Medulla oblongata (tissue), 1 donor: ENCODE results near the gene LRG1.

ENCODE experiments used
- DNase-seq: peaks from one replicate; pipeline ENCODE4 v3.0.0-alpha.2; 2015; ENCODE audit errors: extremely low spot score

LRG1 gene

DNA sequence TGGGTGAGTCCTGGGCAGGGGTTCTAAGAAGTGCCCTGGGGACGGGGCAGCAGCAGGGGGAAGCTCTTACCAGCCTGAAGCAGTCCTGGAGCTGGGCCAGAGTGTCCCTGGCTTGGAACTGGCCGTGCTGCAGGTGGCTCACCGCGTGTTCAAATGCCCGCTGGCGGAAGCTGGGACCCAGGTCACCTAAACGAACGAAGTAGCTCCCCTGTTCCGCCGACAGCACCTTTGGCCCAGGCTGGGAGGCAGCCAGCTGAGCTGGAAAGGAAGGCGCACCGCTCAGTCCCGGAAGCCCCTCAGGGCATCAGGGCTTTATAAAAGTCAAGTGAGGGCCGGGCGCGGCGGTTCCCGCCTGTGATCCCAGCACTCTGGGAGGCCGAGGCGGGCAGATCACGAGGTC is 31.1 kb downstream of the LRG1 start:
- DNase-seq = no peak

DNA sequence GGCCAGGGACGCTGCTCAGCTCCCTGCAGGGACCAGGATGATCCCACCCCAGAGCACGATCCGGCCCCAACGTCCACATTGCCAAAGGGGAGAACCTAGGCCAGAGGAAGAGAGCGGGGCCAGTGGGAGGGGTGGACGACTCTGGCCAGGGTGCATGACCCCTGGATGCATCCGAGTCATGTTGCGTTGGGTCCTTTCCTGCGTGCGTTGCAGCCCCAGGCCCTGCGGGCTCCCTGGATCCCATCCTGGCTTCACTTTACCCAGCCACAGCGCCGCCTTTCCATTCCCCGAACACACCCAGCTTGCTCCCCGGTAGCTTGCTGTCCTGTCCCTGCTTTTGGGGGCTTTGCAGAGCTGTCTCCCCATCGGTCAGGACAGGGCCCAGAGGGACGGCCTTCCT is 32.0 kb downstream of the LRG1 start:
- no peak for DNase-seq

DNA sequence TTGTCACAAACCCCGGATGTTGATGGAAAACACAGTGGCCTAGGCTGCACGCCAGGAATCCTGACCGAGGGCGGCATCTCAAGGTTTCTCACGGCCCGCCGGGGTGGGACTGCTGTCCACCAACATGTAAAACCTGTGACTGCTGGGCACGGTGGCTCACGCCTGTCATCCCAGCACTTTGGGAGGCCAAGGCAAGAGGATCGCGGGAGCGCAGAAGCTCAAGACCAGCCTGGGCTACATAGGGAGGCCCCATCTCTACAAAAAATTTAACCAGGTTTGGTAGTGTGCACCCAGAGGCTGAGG is 32.7 kb downstream of the LRG1 start:
- no peak for DNase-seq

DNA sequence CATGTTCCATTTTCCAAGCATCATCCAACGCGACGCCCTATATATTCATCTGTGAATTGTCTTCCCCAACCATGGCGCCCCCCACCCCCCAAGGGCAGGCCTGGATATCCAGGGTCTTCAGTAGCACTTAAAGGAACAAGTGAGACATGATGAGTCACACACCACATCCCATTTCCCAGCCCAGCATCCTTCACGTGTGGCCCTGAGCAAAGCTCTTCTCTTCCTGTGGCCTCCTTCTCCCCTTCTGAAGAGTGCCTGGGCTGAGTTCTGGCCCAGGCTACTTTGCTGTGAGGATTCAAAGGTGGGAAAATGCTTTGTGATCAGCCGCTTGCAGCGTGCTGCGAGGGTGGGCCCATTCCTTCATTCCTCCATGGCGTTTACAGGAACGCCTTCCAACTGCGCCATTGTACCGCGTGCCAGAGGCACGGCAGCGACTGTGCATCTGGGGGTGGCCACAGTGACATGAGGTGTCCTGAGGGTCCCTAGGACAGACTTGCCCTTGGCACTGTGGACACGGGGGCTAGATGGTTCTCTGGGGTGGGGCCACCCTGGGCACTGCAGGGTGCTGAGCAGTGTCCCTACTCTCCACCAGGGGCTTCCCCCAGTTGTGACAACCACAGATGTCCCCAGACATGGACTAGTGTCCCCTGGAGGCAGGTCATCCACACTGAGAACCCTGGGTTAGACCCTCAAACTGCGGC is 33.2 kb downstream of the LRG1 start:
- no peak for DNase-seq

DNA sequence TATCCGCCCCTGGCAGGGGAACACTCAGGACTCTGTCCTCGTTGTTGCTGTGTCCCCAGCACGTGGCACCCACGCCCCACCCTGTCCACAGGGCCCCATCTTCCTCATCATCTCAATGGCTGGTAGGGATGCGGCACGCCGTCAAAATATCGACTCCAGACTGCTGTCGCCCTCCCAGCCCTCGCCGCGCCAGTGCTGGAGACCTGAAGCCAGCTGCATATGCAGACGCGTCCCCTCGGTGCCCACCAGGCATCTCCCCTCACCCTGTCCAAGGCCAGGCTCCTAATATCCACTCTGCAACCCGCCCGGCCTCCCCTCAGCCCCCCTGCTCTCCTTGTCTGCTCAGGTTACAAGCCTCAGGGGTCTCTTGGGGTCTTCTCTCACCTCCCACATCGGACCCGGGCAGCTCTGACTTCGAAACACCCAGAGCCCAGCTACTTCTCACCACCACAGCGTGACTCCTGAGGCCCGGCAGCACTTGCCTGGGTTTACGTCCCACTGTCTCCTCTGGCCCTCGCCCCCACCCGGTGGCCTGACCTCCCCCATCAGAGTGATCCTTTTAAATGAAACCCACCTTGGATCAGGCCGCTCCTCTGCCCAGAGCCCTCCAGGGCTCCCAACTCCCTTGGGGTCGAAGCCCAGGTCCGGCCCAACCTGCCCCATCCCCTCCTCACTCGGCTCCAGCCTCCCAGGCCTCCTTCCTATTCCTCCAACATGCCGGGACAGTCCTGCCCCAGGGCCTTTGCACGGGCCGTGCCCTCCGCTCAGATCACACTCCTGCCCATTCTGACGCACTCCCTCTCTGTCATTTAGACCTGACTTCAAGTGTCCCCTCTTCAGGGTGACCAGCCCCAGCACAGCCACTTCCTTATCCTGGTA is 34.0 kb downstream of the LRG1 start:
- no peak for DNase-seq

DNA sequence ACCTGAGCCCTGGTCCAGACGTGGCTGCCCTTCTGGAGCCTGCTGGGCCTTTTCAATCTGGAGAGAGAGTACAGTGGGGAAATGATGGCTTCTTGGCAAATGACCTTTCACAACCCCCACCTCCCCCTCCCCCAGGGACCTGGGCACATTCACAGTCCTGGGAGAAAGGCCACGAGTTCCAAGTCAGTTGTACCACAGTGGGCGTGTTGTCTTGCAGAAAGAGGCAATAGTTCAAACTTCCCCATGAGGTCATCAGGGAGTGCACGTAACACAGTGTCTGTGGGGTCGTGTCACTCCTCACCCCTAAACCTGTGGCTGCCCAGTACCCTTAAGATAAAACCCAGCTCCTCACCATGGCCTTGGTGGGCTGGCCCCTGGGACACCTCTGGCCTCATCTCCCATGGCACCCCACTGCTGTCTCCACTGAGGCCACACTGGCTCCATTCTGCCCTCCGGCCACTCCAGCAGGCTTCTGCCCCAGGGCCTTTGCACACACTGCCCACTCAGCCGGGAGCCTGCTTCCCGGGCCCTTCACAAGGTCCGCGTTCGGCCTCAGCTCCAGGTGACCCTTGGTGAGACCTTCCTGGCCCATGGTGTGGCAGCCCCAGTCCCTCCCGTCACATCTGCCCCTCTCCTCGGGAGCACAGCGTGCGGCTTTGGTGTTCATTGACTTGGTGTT is 34.8 kb downstream of the LRG1 start:
- DNase-seq = no peak

DNA sequence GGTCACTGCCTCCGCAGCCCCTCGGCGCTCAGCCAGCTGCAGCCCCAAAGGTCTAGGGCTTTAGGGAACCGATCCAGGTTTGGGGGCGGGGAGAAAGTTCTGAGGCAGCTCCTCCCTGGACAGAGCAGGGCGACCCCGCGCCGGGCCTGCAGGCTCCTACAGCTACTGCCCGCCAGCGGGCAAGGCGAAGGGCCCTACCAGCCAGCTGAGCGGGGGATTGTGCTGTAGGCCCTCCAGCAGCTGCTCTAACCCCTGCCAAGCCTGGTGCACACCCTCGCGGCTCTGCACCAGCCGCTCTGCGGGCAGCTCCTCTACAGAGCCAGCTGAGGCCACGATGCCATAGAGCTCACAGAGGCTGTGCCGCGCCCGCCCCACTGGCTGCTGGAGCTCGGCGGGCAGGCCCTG is 35.5 kb downstream of the LRG1 start:
- DNase-seq = peak; percentile 45

DNA sequence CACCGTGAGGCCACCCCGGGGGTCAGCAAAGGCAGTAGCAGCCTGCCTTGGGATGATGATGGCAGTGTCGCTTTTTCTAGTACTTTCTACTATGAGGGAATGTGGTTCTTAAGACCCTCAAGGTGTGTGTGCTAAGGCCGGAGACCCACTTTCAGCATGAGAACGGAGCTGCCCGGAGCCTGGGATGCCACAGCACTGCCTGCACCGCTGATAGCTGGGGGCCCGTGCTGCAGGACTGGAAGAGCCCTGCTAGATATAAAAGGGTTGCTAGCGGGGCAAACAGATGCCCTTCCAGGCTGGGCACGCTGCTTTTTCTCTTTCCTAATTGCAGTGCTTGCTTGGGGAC is 36.0 kb downstream of the LRG1 start:
- DNase-seq = no peak

DNA sequence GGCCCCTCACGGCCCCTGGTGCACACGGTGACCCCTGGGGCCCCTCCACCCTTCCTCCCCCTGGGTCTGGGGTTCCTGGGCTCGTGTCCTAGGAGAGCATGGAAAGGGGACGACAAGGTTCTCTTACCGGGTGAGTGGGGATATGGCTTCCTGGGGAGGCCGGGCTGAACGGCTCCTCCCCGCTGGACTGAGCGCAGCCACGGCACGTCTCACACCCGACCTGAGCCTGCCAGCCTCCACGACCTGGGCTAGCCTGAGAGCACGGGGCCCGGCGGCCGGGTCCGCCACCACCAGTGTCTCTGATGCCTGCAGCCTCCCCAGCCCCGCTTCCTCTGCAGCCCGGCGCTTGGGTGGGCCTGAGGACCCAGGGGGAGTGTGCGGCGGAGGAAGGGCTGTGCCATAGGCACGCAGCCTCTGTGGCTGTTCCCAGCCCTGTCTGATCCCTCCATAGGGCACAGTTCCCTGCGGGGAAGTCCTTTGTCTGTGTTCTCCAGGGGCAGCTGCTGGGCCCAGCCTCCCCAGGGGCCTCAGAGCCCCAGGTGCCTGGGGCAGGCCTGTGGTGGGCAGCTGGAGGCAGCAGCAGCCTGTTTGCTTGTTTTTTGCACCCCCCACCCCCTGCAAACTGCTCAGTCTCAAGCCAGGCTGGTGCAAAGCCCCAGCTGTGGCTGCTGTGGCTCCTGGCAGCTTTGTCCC is 36.6 kb downstream of the LRG1 start:
- DNase-seq = no peak

DNA sequence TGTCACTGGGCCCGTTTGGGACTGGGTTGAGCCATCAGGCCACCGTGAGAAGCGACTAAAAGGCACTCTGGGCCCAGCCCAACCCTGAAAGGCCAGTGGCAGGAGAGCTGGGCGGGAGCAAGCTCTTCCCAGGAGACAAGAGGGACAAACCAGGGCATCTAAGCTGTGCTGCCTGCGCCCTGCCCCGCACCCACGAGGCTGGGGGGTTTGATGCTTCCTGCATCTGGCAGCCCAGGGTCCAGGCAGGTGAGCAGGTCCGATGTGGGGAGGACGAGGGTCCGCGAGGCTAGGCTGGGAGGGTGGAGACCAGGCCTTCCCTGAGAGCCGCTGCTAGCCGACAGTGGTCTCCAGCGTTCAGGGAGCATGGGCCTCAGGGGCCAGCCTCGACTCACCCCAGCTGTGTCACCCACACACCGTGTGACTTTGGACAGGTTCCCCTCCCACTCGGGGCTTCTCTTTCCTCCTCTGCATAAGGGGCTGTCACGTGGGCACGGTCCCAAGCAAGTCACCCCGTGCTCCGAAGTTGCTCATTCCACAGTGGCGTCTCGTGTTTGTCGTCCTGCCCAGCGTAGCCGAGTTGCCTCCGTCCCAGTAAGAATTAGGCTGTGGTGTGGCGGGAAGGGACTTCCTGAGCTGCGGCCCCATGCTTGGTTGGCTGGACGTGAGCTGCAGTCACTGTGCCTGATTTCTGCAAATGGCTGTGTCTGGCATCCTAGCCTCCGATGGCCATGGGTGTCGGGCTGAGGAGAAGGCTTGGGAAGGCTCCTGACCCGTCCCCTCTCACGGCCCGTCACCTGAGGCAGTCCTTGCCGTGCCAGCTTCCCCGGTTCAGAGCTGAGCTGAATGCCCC is 37.3 kb downstream of the LRG1 start:
- DNase-seq = no peak

DNA sequence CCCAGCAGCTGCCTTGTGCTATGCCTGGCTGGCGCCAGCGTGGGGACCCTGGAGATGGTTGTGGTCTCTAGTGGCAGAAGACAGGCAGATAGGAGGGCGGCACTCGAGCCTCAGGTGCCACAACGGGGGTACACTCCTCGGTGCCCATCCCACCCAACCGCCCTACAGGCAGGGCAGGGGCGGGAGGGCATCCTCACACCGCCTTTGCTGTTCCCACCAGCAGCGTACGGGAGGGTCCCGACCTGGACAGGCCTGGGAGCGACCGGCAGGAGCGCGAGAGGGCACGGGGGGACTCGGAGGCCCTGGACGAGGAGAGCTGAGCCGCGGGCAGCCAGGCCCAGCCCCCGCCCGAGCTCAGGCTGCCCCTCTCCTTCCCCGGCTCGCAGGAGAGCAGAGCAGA is 38.1 kb downstream of the LRG1 start:
- no peak for DNase-seq

DNA sequence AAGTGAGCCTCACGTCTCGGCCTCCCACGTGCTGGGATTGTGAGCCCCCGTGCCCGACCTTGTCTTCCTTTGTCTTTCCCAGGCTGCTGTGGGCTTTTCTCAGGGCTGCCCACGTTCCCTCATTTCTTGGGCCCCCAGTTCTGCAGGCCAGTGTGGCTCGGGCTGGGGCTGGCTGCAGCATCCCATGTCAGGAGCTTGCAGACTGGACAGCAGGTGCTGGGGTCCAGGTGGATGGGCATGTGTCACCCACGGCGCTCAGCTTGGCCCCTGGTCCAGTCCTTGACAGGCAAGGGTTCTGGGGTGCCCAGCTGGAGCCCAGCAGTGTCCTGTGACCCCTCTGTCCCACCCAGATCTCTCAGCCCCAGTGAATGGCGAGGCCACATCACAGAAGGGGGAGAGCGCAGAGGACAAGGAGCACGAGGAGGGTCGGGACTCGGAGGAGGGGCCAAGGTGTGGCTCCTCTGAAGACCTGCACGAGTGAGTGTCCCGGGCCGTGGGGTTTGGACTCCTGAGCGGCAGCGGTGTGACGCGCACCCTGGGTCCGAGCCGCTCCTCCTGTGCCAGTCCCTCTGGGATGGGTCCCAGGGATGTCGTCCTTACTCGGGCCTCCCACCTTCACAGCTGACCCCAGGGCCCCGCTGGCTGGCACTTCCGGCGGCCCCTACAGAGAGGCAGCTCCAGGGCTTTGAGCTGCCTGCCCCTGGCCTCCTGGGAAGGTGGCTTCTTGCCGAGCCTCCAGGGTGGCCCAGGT is 38.8 kb downstream of the LRG1 start:
- no peak for DNase-seq

DNA sequence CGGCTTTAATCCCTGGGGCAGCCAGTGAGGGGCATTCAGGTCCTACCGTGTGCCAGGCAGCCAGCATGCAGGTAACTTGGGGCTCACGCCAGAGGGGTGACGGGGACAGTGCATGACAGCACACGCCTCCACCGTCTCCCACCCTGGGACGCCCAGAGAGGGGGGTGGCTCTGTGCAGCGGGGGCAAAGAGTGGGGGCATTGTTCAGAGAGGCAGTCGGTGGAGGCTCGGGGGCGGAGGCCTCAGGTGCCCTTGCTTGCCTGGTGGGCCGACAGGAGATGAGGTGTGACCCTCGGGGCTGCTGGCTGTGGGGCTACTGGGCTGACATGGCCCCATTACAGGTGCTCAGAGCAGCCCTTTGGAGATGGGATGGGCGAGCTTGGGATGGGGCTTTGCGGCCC is 40.0 kb downstream of the LRG1 start:
- DNase-seq = no peak

DNA sequence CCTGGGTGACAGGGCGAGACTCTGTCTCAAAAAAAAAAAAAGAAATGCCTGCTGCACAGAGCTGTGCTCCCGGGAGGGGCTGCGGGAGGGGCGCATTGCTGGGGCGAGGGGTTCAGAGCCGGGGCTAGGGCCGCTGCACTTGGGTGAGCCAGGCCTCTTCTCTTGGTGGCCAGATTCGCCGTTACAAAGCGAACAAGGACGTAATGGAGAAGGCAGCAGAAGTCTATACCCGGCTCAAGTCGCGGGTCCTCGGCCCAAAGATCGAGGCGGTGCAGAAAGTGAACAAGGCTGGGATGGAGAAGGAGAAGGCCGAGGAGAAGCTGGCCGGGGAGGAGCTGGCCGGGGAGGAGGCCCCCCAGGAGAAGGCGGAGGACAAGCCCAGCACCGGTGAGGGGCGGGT is 40.5 kb downstream of the LRG1 start:
- no peak for DNase-seq

DNA sequence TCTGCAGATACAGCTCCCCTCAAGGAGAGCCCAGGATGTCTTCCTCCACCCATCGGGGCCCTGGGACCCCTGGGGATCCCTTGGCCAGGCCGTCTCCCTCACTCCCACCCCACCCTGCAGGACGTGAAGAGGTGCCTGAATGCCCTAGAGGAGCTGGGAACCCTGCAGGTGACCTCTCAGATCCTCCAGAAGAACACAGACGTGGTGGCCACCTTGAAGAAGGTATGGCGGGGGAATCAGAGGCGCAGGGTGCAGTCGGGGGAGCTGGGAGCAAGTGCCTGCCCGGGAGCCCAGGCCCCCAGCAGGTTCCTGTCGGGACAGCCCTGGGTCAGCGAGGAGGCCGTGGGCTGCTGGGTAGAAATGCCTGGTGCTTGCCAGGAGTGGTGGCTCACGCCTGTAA is 41.1 kb downstream of the LRG1 start:
- no peak for DNase-seq

DNA sequence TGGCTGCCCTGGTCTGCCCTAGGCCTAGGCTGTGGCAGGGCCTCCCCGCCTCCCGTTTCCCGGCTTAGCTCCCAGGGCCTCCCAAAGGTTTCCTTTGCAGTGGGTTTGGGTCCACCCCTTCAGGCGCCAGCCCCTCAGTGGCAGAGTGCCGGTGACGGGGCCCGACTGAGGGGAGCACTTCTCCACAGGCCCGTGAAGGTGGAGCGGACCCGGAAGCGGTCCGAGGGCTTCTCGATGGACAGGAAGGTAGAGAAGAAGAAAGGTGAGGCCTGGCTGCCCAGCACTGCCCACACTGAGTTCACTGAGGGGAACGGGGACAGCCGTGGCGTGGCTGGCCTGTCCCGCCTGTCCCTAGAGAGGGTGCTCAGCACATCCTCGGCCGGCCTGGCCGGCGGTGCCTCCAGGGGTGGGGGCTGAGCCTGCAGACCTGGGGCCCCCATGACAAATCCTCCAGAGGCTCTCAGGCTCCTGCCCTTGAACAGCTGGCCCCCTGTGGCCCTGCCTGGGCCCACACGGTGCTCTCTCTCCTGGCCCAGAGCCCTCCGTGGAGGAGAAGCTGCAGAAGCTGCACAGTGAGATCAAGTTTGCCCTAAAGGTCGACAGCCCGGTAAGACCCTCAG is 42.0 kb downstream of the LRG1 start:
- DNase-seq = no peak

DNA sequence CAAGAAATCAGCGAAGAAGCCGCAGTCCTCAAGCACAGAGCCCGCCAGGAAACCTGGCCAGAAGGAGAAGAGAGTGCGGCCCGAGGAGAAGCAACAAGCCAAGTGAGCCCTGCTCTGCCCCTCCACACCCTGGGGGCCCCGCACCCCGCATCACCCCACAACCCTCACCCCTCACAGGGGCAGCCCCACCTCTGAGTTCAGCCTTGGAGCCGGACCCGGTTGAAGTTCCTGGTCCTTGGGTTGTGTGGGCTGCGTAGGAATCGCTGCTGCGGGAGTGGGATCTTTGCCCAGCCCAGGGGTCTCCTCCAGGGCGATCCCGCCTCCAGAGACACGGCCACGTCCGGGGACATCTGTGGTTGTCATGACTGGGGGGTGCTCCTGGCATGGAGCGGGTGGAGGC is 43.5 kb downstream of the LRG1 start:
- no peak for DNase-seq

DNA sequence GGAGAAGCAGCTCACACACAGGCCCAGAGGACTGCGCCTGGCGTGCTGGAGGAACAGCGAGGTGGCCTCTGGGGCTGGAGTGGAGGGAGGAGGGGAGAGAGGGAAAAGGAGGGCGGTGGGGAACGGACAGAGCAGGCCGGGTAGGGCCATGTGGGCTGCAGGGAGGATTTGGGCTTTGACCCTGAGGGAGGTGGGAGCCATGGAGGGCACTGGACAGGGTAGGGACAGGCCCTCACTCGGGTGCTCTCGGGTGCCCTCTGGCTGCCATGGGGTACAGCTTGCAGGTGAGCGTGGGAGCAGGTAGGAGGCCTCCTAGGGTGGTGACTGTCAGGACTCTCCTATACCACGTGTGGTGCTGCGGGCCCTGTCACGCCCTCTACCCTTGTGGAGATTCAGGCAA is 44.4 kb downstream of the LRG1 start:
- no peak for DNase-seq

DNA sequence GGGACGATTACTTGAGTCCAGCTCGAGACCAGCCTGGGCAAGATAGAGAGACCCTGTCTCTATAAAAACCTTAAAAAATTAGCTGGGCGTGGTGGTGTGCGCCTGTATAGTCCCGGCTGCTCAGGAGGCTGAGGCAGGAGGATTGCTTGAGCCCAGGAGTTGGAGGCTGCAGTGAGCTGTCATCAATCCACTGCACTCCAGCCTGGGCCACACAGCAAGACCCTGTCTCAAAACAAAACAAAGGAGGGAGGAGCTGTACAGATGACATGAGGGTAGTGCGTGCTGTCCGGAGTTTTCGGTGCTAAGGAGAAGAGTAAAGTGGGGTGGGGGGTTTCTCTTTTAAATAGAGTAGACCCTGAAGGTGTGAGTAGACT is 45.2 kb downstream of the LRG1 start:
- DNase-seq = no peak

DNA sequence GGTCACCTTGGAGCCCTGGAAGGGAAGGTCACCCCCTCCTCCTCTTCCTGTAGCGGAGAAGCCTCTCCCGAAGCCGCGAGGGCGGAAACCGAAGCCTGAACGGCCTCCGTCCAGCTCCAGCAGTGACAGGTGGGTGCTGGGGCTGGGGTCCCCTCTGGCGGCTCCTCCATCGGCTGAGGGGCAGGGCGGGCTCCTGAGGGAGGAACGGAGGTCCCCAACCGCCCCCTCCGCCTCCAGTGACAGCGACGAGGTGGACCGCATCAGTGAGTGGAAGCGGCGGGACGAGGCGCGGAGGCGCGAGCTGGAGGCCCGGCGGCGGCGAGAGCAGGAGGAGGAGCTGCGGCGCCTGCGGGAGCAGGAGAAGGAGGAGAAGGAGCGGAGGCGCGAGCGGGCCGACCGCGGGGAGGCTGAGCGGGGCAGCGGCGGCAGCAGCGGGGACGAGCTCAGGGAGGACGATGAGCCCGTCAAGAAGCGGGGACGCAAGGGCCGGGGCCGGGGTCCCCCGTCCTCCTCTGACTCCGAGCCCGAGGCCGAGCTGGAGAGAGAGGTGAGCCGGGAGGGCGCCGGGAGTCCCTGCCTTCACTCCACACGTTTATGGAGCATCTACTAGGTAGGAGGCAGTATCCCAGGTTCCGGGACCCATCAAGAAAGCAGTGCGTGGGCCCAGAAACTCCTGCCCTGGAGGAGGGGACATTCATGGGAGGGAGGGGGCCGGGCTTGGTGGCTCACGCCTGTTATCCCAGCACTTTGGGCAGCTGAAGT is 45.7 kb downstream of the LRG1 start:
- no peak for DNase-seq
